AG10803 (cell line): Measurements from ENCODE around the gene DIMT1.

ENCODE experiments used
- DNase-seq: peaks from one replicate; pipeline ENCODE4 v3.0.0; 2010; ENCODE audit warnings: low read depth
- H3K4me3 ChIP-seq: 2 replicates; pipeline ENCODE4 v1.5.1; 2011; ENCODE audit warnings: mild to moderate bottlenecking, low read length, control low read depth
- TF ChIP-seq, protein P1 (sequence below): conservative IDR thresholded peaks from 2 replicates; pipeline ENCODE4 v1.5.1; 2011; ENCODE audit warnings: mild to moderate bottlenecking, low read length, control low read depth, inconsistent platforms

Gene DIMT1

DNA sequence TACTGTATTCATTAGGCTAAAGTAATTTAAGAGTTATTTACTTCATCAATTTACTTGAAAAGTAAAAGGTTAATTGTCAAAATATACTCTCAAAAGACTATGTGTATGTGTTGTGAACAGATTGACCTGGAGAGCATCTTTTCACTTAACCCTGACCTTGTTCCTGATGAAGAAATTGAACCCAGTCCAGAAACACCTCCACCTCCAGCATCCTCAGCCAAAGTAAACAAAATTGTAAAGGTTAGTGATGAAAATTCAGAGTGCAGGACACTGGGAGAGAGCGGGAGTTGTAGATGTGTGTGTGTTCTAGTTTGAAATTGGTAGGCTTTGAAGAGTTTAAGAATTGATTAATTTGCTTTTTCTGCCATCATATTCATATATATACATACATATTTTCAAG is 55.8 kb downstream of the DIMT1 start:
- no peak overlapping the region for H3K4me3 ChIP-seq
- TF ChIP-seq, protein P1, sequence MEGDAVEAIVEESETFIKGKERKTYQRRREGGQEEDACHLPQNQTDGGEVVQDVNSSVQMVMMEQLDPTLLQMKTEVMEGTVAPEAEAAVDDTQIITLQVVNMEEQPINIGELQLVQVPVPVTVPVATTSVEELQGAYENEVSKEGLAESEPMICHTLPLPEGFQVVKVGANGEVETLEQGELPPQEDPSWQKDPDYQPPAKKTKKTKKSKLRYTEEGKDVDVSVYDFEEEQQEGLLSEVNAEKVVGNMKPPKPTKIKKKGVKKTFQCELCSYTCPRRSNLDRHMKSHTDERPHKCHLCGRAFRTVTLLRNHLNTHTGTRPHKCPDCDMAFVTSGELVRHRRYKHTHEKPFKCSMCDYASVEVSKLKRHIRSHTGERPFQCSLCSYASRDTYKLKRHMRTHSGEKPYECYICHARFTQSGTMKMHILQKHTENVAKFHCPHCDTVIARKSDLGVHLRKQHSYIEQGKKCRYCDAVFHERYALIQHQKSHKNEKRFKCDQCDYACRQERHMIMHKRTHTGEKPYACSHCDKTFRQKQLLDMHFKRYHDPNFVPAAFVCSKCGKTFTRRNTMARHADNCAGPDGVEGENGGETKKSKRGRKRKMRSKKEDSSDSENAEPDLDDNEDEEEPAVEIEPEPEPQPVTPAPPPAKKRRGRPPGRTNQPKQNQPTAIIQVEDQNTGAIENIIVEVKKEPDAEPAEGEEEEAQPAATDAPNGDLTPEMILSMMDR, result no peak
- DNase-seq, result no peak

DNA sequence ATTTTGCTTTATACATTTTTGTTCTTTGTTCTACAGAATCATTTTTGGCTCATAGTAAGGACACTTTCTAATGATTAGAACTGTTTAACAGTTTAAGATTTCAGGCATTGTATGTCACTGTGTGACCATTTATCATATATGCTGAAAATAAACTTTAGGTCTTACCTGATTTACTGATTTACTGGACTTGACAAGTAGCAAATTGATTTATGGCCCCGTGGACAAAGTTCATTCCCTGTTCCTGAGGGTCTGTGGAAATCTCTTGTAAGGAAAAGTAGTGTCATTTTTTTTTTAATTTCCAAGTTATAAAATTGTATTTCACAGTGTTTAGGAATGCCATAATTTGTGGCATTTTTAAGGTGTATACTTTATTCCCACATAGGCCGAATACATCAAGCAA is 57.0 kb downstream of the DIMT1 start:
- no peak for DNase-seq
- TF ChIP-seq, protein P1, result no peak

DNA sequence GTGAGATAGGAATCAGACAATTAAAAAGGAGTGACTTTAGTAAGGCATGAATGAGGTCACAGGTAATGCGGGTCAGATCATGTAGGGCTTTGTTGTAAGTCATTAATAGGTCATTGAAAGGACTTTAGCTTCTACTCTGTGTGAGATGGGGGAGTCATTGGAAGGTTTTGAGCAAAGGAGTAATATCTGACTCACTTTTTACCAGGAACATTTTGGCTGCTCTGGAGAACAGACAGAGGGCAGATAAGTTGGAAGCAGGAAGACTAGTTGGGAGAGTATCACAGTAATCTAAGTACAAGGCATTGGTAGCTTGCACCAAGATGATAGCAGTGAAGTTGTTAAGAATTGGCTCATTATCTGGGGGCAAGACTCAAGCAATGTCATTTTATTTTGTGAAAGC is 60.3 kb downstream of the DIMT1 start:
- no peak overlapping the region for H3K4me3 ChIP-seq
- TF ChIP-seq, protein P1, result no peak
- no peak for DNase-seq

More for the DNA sequence above, 57.0 kb downstream of the DIMT1 start:
- H3K4me3 ChIP-seq, result no peak overlapping the region

GRCh38 chr5:62342476-62342837 is 61.2 kb downstream of the DIMT1 start:
- DNase-seq, result no peak
- TF ChIP-seq, protein P1, result no peak
- no peak overlapping the region for H3K4me3 ChIP-seq

DNA sequence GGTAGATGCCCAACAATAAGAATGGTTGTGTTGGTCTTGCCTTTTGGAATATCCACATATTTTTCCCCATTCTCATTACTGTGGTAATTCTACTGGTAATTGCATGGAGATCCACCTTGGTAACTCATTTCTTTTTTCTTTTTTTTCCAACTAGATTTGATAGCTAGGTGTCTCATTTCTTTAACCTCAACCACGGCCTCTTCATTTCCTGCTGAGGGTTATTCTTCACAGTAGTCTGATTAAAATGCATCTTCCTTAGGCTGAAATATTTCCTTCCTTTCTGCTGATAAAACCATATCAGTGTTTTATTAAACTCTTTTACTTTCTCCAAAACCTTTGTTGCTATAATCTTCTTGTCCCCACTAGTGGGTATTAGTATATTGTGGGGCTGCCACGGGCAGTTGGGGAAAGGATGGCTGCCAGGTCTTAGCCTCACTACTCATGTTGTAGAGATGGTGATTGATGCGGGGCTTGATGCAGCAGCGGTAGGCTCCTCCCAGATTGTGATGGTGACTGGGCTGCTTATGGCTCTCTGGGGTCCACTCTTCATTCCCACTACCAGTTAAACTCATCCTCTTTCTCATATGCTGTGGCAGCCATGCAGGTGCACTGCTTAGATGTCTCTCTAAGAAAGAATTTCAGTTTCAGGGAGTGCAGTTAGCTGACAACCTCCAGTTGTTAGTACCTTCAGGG is 61.8 kb downstream of the DIMT1 start:
- TF ChIP-seq, protein P1, result no peak
- H3K4me3 ChIP-seq, result no peak overlapping the region
- no peak for DNase-seq

GRCh38 chr5:62340979-62341378 is 62.7 kb downstream of the DIMT1 start:
- DNase-seq, result no peak
- TF ChIP-seq, protein P1, result no peak
- no peak overlapping the region for H3K4me3 ChIP-seq

GRCh38 chr5:62340392-62340791 is 63.3 kb downstream of the DIMT1 start:
- peak; percentile 9 for DNase-seq
- TF ChIP-seq, protein P1, result peak; percentile 36
- H3K4me3 ChIP-seq, result no peak overlapping the region
